GM19452 (cell line): ENCODE data around the gene KRT83.
A peak's percentile ranks its signal among the peaks of the same experiment; 100 is the strongest.
"Not testable (repeated sequence)": the region's sequence is repeated elsewhere in the genome, so short reads cannot be mapped to it uniquely, and the experiment has no call there.

Source experiments
- ATAC-seq: cut with Tn5 transposase; IDR thresholded peaks from one replicate; pipeline ENCODE4 v1.9.1; 2021; ENCODE audit not compliant: unreplicated experiment

Gene KRT83

DNA sequence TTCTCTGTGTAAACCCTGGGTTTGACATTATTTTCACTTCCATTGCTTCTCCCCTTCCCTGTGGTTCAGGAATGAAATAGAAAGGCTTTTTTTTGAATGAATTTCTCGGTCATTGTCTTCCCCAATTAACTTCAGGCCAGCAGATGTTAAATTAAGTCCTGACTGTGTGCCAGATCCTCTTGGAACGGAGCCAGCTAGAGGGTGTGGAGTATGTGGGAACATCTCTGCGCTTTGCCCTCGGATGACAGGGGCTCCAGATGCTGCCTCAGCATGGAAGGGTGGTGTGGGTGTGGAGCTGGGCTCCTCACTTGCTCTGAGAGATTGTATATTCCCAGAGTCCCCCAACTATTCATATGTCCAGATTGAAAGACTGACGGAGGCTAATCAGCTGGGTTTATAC, 33.0 kb upstream of the KRT83 start:
- no peak for ATAC-seq

DNA sequence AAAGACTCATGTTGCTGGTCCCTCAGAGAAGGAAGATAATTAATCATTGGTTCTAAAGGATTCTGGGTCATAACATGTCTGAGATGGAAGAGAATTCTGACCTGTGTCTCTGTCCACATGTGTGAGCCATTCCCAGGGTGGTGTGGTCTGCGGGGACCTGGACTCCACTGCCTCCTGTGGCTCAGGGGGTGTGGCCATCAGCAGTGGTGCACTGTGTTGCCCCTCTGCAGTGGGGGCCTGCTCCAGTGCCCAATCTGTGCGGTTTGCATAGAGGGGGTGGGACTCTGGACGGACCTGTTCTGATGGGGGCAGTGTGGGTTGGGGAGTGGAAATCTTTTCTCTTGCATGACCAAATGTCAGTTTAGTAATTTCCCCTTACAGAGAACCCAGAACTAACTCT, 32.6 kb upstream of the KRT83 start:
- ATAC-seq: no peak

DNA sequence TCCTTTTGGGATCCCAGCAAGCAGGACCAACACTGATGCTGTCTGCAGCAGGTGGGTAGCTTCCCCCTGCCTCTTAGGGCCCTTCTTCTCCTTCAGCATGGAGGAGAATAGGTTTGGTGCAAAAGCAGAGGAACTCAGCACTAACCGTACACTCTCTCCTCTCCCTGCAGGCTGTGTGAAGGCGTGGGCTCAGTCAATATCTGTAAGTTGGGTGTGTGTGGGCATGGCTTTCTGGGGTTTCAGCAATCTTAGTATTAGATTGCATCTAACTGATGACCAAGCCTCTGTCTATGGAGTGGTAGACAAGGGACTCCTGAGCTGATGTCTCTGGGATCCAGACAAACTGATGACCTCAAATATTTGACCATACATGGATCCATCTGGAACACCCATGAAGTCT, 31.8 kb upstream of the KRT83 start:
- no peak for ATAC-seq

DNA sequence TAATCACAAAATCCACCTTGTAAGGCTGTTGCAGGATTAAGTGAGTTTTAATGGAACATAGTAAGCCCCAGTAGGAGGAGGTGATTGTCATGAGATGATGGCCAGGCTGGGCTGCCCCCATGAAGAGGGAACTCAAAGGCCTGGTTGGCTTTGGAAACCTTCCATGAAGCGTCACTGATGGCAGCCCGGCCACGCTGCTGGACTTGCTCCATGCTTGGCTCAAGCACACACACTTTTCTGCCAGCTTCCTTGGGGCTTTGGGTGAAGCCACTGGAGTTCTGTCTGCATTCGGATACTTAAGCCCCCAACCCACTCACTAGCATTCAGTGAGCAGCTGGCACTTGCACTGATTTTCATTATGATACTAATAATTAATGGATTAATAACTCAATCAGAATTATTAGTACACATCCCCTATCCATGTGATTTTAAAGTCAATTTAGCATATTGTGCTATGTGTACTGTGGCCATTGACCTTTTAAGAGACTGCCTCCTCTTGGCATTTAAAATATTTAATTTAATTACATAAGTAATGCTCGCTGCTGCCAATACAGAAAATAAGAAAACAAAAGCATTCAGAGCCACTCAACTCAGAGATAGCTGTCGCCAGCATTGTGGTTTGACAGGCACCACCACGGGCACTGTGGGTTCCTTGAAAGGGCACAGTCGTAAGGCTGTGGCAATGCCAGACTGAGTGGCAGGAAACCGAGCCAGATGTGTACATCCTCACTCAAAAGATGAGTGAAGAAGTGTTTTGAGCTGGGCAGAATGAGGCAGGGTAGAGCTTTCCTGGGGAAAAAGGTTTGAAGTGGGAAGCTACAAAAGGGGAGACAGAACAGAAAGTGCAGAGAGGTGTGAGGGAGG, 30.2 kb upstream of the KRT83 start:
- ATAC-seq: no peak

DNA sequence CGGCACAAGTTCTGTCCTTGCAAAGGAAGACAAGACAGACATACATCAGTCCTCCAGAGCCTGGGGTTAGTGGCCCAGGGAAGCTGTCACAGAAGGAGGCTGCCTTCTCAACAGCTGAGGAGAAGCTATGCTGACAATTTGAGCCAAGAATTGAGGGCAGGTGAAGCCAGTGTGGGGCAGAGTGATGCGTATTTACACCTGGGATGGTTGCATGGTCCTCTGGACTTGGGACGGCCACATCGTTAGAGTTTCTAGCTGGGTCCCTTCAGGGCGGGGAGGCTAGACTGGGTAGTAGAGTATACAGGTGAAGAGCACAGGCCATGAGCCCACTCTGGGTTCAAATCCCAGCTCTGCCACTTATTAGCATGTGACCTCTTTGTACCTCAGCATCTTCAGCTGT, 29.6 kb upstream of the KRT83 start:
- ATAC-seq: no peak

DNA sequence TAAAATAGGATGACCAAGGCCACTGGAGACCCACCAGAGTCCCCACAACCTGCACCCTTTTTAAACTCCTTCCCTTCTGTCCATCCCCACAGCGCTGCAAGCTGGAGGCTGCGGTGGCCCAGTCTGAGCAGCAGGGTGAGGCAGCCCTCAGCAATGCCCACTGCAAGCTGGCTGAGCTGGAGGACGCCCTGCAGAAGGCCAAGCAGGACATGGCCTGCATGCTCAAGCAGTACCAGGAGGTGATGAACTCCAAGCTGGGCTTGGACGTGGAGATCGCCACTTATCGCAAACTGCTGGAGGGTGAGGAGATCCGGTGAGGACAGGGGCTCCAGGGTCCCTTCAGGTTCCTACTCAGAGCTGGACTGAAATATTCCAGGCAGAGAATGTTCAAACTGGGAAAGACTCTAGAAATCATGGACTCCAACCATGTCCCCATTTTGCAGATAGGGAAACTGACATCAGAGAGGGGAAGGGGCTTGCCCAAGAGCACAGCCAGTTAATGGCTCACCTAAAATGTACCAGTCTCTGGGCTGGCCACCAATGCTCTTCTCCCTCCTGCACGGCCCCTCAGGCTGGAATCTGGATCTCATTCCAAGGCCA, 28.9 kb upstream of the KRT83 start:
- no peak for ATAC-seq

DNA sequence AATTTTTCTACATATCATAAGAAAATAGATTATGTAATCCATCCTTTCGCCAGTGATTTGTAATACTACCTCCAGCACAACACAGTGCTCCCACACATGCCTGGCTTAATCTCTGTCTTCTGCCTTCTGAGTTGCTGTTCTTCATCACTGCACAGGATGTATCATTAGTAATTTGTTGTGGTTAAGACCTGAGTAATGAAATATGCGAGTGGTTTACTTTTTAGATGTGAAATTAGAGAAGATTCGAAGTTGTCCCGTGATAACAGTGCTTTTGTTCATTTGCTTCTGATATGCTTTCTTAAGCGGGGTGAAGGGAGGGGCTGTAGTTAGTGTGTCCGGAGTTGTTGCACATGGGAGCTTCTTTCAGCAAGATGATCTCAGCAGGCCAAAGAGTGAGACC, 28.0 kb upstream of the KRT83 start:
- ATAC-seq: no peak

DNA sequence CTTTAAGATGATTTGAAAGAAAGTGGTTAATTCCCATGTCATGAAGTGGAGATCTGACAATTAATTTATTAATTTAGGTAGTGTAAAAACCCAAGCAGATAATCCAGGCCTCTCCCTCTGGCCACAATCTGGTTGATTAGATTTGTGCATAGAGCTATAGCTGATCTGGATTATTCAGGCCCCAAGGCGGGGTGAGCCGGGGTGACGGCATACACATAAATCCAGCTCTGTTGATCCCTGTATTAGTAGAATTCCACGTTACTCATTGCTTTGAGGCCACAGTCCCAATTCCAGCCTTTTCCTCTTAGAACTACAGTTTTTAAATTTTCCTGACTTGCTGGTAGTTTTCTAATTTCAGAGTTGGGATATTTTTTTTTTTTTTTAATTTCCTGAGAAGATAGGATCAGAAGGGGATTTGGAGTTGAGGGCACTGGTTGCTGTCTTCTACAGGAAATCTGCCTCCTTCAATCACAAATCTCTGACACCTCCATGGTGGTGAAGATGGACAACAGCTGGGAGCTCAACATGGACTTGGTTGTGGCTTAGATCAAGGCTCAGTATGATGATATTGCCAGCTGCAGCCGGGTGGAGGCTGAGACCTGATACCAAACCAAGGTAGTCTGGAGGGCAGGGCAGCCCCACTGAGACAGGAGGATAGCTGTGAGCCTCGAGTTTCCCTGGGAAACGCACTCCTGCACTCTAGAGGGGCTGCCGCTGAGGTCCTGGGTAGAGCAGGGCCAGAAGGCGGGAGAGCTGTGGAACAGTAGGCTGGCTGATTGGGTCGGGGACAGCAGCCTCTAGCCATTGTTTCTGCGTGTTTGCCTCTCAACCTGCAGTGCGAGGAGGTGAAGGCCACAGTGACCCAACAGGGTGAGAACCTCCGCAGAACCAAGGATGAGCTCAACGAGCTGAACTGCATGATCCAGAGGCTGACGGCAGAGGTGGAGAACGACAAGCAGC, 26.6 kb upstream of the KRT83 start:
- no peak for ATAC-seq

DNA sequence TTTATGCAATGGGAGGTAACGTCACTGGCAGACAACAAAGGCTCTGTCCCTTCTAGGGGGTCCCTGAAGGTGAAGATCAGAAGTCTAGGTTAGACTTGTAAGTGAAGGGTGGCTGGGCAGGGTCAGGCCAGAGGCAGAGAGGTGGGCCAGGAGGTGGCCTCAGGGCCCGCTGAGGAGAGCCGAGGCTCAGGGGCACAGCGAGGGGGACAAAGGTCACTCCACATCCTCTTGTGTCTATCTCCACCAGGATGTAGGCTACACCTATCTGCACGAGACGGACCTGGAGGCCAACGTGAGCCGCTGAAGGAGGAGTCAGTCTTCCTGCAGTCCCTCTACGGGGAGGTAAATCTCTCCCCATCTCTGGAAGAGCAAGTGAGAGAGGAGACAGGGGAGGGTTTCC, 25.8 kb upstream of the KRT83 start:
- ATAC-seq: no peak

DNA sequence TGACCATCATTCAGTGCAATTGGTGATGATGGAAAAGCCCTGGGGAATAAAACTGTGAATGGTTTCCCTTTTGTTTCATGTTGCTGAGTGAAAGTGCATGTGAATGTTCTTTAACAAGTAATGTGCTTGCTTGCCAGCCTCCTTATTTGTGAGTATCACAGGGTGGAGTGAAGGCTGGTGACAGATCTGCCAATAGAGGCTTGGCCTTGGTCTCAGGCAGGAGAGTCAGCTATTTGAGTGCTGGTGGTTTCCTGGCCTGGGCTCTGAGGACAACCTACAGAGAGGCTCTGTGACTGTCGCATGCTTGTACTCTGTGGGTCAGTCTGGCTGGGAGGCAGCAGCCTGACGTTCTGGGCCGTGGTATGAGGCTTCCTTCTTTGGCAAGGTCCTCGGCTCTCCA, 25.4 kb upstream of the KRT83 start:
- ATAC-seq: peak; percentile 44

DNA sequence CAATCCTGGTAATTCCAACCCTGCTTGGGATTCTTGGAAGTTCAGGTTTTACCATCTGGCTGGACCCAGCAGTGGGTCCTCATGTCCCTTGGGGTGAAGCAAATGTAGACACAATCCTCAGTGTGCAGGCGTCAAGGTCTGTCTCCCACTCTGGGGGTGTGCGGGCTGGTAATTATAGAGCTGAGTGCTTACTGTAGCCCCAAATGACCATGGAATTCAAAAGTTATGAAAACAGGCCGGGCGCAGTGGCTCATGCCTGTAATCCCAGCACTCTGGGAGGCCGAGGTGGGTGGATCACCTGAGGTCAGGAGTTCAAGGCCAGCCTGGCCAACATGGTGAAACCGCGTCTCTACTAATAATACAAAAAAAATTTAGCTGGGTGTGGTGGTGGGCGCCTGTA, 23.8 kb upstream of the KRT83 start:
- ATAC-seq: not testable (repeated sequence)

DNA sequence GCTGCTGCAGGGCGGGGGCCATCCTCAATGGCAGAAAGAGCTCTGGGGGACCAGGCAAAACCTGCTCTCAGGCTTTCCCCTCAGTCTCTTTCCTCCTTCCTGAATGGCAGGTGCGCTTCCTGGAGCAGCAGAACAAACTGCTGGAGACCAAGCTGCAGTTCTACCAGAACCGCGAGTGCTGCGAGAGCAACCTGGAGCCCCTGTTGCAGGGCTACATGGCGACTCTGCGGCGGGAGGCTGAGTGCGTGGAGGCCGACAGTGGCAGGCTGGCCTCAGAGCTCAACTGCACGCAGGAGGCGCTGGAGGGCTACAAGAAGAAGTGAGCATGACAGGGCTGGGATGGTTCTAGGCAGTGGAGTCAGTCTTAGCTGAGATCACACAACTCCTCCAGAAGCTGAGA, 22.9 kb upstream of the KRT83 start:
- ATAC-seq: no peak

DNA sequence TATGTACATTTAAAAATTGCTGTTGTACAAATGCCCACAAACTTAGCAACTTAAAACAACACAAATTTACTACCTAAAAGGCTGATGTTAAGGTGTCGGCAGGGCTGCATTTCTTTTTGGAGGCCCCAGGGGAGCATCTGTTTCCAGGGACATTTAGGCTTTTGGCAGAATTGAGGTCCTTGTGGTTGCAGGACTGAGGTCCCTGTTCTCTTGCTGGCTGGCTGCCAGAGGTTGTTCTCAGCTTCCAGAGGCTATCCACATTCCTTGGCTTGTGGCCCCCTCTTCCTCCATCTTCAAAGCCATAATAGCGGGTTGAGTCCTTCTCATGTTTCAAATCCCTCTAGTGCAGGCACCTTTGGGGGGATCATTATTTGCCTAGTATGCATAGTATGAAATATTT, 22.4 kb upstream of the KRT83 start:
- ATAC-seq: no peak

DNA sequence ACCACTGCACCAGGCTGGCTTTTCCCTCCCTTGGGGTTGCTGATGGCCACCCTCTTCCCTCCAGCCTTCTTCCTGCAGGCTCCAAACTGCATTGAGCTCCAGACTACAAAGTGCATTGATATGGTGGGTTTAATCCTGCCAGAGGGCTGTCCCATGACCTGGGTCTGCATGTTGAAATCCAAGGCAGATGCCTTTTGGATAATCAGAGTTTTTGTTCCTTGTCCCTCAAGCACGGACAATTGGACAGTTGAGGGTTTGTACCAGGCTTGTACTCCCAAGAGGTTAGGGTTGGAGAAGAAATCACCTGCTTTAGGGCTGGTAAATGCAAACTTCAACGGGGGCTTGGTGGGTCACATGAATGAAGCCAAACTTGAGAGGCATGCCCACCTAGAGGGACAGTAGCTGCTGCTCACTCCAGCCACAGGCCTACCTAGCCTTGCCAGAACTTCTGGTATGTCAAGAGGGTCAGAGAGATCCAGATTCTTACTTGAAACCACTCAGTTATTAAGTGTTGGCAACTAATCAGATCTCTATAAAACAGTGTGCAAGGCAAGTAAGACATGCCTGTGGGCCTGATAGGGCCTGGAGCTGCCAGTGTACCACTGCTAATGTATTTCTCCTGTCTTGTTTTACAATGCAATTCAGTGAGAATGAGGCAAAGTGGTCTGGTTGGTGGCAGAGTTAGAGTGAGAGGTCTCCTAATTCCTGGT, 21.7 kb upstream of the KRT83 start:
- ATAC-seq: no peak

DNA sequence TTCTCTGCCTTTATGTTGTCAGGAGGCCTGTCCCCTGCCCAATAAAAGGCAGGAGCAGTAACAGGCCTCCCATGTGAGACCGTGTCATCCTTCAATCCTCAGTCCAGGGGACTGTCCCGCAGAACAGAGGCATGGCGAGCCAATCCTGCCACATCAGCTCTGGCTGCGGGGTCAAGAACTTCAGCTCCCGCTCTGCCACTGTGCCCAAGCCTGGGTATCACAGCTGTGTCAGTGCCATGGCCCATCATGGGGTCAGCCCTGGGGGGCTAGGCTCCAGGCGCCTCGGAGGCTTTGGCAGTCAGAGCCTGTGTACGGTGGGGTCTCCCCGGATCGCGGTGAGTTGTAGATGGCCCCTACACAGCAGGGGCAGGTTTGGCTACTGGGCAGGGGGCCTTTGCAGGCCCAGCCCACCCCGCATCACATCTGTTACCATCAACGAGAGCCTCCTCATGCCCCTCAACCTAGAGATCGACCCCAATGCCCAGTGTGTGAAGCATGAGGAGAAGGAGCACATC, 19.9 kb upstream of the KRT83 start:
- no peak for ATAC-seq

DNA sequence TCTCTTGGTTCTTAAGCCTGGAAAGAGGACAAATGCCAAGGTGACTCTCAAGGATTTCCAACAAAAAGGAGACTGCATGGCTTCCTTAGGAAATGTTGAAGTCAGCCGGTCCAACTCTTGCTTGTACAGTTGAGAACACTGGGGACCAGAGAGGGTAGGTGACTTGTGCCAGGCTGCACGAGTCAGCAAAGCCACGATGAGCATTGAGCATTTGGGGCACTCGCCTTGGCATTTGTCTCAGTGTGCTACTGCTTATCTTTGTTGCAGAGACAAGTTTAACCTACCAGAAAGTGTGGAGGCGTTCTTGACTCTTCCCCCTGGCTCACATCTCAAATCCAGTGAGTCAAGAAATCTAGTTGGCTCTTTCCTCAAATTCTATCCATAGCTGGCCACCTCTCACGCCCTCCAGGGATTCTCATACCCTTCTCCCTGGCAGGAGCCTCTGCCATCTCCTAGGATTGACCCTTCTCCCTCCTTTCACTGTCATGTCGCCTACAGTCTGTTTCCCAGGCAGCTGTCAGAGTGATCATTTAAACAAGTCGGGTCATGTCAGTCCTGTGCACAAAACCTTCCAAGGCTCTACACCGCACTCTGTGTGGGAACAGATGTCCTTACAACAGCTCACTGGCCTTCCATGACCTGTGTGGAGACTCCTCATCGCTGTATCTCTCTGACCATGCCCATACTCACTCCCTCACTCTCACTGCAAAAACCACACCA, 17.2 kb upstream of the KRT83 start:
- ATAC-seq: no peak

DNA sequence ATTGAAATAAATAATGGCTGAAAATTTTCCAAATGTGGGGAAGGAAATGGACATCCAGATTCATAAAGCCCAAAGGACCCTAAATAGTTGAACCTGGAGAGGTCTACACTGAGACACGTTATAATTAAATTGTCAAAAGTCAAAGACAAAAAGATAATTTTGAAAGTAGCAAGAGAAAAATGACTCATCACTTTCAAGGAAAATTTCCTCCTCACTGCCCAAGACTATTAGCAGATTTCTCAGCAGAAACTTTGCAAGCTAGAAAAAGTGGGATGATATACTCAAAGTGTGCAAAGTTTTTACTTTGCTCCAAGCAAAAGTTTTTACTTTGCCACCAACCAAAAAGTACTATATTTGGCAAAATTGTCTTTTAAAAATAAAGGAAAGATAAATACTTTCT, 15.9 kb upstream of the KRT83 start:
- no peak for ATAC-seq

DNA sequence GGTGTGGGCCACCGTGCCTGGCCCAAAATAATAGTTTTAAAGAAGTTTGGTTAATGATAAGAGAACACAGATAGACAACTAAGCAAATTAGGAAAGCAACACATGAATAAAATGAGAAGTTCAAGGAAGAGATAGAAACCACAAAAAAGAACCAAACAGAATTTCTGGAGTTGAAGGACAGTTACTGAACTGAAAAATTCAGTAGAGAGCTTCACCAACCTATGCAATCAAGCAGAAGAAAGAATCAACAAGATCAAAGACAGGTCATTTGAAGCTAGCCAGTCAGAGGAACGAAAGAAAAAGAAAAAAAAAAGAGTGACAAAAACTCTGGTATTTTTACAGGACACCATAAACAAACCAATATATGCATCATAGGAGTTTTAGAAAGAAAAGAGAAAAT, 15.4 kb upstream of the KRT83 start:
- ATAC-seq: no peak

DNA sequence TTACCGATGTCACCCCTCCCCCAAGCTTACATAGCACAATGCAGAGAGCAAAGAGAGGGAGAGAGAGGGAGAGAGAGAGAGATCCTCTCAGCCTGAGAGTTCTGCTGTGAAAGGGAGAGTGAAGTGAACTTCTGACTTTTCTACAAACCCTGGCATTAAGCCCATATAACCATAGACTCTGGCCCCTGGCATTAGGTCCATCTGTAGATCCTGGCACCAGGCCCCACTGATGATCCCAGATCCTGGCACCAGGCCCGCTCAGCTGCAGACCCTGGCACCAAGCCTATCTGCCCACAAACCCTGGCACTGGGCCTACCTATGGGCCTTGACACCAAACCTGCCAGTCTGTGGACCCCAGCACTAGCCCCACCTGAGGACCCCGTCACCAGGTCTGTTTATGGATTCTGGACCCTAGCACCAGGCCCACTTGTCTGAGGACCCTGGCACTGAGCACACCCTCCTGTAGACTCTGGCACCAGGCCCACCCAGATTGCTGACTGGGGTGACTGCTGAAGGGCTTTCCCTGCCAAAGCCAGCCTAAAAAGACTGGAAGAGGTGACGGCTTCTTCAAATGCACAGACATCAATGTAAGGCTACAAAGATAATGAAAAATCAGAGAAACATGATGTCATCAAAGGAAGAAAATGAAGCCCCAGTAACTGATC, 14.5 kb upstream of the KRT83 start:
- ATAC-seq: no peak

DNA sequence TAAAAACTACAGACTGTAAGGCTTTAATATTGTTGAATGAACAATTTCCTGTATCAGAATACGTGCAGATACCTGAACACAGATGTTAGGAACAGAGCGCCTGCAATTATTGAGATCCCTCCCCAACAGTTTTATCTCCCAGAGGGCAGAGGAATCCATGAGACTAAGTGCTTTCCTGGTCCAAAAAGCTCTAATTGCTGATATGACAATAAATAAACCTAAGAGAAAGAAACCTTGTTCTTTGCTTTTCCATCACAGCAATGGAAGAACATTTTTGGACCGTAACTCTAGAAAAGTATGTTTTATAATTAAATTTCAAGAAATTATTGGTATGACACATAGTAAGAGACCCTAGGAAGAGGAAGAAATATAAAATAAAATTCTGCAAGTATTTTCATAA, 13.0 kb upstream of the KRT83 start:
- no peak for ATAC-seq
